ENCODE results near the gene APC.

Gene APC

DNA sequence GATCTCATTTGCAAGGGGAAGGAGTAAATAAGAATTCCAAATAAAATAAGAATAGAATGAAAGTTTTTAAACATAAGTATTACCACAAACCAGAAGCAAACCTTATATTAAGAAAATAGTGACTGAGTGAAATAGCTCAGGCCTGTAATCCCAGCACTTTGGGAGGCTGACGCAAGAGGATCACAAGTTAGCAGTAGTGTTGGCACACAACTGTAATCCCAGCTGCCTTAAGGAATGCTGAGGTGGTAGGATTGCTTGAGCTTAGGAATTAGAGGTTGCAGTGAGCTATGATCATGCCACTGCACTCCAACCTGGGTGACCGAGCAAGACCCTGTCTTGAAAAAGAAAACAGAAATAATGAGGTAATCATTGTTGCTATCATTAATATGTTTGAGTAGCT, 47.0 kb downstream of the APC start:
- no peak for DNase-seq (ENCODE audit: low read depth, low spot score)

DNA sequence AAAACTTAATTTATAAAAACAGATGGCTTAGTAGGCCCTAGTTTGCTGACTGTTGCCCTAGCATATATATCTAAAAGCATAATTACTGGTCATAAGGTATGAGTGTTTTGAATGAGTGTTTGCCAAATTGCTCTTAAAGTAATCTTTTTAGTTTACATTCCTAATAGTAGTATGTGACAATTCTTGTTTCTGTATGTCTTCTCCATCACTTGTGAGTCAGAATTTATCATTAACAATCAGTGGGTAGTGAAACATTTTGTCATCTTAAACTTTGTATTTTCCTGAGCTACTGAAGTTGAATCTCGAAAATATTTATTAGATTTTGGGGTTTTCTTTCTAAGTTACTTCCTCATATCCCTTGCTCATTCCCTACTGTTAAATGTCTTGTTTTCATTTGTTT, 49.6 kb downstream of the APC start:
- no peak for DNase-seq (ENCODE audit: low read depth, low spot score)

DNA sequence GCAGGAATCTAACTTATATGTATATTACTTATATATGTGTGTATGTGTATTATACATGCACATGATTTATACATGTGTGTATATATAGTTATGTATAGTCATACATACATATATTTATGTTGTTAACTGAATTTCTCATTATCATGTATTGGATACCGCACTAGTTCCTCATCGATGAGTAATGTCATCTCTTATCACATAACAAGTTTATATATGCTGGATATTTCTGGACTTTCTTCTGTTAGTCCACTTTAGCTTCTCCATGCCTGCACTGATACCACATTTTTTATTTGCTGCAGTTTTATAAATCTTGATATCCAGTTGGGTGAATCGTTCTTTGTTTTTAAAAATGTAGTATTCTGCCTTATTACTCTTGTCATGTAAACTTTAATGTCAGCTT, 50.2 kb downstream of the APC start:
- no peak for DNase-seq (ENCODE audit: low read depth, low spot score)

DNA sequence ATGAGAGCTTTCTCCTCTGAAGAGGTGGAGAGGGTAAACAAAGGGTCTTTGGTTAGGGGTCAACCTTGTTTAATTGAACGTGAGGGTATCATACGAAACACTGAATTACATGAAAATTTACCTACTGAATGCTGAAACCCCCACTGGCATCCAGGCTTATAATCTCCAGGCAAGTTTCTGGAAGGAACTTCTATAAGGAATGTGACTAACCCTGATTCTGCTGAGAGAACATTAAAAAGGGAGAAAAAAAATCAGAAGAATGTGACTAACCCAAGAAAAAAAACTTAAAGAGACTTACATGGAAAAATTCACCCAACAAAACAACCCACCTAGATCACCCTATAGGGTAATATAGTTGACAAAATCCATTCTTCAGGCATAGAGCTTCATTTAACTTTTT, 55.5 kb downstream of the APC start:
- DNase-seq (ENCODE audit: low read depth, low spot score): no peak

DNA sequence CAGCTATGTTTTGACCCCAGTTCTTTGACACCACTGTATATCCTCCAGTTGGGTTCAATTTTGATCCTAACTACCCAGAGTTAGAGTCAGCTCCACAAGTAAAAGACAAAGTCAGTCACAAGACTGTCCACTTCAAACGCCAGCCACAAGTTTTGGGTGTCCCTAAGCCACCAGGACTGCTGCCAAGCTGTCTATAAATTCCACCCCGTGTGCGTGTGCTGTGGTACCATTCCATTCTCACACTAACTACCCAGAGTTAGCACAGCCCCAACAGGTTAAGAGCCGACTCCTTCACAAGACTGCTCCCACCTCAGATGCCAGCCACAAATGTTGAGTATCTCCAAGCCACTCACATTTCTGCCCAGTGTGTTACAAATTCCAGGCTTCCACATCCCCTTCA, 56.7 kb downstream of the APC start:
- DNase-seq (ENCODE audit: low read depth, low spot score): no peak

DNA sequence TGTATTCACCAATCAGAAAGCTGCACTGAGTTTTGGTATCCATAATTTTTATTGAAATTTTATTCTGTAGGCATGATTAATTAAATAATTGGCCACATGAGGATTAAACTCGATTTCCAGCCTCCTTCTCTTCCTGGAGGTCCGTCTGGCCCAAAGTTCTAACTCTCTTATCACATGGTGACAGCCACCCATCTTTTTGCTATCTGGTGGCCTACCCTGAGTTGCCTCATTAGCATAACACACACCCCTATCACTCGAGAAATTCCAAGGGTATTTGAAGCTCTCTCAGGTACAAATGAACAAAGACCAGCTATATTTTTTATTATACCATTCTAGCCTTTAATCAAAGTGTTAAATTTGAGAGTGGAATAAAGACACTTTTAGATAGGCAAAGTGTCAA, 57.7 kb downstream of the APC start:
- DNase-seq (ENCODE audit: low read depth, low spot score): no peak

DNA sequence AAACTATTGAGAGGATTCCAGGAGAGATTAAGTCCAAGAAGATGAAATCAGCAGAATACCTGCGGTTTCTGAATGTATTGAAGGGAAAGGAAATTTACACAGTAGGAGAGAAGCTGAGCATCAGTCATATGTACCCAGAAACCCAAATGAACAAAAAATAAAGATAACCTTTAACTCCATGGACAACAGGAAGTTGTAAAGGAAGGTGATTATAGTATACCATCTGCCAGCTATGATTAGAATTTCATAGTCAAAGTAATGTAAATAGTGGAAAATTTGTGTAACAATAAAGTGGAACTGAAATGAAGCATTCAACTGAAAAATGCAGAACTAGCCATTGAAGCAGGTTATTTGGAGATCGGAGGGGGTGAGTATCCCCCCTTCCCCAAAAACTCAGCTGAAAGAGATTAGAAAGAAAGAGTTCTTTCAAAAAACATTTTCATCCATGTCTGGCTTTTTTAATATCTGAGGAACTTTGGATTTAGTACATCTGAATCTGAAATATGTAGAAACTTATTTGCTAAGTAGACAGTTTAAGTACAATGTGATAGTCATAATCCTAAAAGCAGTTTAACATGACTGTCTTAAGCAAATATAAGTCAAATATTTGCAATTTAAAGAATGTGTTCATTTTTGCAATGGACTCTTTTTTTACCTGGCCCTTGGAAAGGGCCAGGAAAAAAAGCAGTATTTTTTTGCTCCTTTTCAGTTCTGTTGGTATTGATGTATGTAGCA, 58.4 kb downstream of the APC start:
- DNase-seq (ENCODE audit: low read depth, low spot score): no peak

DNA sequence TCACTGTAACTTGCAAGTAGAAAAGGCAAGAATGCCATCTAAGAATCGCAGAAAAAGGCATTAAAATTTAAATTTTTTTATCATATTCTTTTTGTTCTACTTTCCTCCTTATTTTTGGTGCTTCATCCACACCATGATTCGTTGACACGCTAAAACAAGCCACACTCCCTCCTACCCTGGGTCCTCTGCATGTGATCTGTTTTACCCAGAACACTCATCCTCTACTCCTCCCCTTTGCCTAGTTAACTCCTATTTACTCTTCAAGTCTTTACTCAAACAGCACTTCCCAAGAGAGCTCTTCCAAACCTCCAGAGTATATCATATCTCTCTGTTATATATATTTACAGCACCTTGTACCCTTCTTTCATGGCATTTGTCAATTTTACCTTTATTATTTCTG, 62.0 kb downstream of the APC start:
- DNase-seq (ENCODE audit: low read depth, low spot score): no peak

DNA sequence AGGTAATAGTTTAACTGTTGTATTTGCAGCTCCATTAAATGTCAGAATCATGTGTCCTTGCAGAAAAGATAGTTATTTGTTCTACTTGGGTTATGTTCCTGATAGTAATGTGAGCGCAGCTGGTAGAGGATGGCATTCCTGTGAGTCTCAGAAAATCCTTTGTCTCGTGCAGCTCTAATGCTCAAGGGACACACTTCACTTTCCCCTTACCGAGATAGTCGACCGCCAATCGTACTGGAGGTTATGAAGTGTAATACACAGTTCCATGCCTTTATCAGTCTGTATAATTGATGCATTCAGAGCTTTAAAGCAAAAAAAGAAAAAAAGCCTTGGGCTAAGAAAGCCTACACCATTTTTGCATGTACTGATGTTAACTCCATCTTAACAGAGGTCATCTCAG, 63.2 kb downstream of the APC start:
- no peak for DNase-seq (ENCODE audit: low read depth, low spot score)

DNA sequence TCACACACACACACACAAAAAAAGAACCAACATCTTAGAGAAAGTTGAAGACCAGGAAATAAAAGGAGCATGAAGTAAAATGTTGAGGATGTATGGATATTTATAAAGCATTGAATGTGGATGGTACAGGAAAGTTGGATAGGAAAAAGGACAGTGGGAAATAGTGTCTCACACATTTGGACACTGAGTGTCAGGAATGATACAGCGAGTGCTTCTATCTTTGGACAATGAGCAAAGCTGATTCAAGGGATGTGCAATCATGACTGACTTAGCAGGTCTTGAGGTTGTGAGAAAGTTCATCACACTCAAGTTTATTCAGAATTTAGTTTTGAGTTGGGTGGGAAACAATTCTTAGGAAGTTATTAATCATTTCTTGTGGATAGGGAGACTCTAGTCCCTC, 73.3 kb downstream of the APC start:
- DNase-seq (ENCODE audit: low read depth, low spot score): no peak

DNA sequence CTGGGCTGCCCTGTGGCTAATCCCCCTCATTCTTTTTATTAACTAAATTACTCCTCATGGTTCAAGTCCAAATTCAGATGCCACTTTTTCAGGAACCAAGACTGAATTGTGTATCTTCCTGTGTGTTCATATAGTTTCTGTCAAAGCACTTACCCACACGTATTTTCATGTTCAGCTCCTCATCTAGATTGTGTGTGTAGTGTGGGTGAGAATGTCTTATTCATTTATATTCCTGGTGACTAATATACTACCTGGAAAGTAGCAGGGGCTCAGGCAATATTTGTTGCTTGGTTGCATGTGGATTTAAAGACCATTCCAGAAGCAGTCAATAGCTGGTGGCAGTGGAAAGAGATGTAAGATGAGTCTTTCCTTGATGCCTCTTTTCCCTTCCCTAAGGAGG, 74.9 kb downstream of the APC start:
- no peak for DNase-seq (ENCODE audit: low read depth, low spot score)

DNA sequence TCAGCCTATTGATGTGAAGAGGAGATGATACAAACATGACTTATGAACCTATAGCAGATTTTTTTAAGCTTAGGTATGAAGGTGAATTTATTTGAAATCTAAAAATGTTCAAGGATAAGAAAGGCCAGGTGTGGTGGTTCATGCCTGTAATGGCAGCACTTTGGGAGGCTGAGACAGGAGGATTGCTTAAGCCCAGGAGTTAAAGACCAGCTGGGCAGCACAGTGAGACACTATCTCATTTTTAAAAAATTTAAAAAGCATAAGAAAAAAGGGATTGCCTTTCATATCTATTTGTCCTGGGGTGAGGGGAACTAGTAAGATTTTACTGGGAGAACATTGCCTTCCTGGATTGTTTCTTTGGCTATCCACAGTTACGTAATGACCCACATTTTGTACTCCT, 82.6 kb downstream of the APC start:
- DNase-seq (ENCODE audit: low read depth, low spot score): no peak

DNA sequence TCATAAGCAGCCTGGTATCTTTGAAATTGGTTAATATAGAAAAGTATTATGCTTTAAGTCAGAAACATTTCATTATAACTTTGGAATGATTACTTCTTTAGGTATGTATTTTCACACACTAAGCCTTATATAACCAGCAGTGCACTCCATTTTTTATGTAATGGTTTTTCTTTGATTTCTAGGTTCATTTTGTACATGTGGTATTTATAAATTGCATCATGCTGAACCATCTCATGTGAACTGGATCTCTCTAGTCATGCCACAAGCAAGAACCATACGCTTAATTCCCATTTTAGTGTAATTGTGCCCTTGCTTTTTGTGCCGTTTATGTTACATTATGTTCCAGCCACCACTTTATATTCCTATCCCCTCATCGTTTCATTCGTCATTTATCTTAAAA, 84.8 kb downstream of the APC start:
- DNase-seq (ENCODE audit: low read depth, low spot score): no peak

DNA sequence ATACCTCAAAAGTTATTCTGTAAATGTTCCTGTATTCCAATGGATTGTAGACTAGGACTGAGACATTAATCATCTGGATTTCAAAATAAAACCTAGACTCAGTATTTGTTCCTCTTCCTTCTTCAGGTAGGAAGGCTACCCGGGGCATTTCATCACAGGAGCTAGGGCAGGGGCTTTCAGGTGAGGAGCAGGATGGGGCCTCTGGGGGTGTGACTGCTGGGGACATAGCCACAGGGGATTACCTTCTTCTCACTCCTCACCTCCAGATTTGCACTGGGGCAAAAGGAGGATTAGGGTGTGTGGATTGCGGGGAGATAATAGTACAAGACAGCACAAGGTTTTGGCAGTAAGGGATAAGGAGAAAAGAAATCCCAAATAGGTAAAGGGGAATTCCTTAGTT, 85.5 kb downstream of the APC start:
- no peak for DNase-seq (ENCODE audit: low read depth, low spot score)

DNA sequence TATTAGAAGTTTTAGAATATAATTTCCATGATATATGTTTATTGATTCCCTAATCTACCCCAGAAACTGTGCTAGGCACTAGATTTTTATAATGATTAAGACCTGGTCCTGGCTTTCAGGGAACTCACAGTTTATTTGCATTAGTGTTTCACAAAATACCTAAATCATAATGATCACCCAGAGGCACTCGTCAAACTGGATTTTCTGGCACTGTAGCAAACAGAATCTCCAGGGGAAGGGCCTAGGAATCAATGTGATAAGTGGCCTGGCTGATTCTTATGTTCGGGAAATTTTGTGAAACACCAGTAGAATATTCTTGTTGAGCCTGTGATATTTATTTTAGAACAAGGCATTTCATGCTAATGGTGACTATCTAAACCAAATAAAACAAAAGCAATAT, 86.0 kb downstream of the APC start:
- no peak for DNase-seq (ENCODE audit: low read depth, low spot score)

DNA sequence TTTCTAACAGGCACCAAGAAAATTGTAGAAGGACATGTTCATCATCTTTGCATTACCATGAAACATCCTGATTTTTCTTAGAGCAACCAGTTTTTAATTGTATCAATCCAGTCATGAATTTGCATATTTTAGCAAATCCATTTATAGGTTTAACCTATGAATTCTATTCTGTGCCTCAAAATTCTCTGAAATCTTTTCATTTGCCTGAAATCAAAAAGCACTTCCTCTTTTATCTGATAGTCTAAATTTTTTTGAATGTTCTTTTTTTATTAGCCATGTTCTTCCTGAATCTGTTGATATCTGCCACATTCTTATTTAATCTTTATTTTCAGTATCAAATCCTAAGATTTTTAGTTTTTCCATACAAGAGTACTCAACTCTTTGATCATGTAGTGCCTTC, 86.5 kb downstream of the APC start:
- DNase-seq (ENCODE audit: low read depth, low spot score): no peak

DNA sequence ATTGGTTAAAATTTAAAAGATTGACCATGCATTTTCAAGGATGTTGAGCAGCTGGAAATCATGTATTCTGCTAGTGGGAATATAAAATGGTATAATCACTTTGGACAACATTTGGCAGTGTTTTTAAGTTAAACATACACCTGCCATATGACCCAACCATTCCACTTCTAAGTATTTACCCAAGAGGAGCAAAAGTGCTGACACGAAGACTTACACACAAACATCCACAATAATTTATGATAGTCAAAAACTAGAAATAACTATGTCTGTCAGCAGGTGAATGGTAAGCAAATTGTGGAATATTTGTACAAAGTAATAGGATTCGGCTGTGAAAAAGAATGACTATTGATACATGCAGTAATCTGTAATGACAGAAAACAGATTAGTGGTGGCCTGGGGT, 92.7 kb downstream of the APC start:
- DNase-seq (ENCODE audit: low read depth, low spot score): no peak

DNA sequence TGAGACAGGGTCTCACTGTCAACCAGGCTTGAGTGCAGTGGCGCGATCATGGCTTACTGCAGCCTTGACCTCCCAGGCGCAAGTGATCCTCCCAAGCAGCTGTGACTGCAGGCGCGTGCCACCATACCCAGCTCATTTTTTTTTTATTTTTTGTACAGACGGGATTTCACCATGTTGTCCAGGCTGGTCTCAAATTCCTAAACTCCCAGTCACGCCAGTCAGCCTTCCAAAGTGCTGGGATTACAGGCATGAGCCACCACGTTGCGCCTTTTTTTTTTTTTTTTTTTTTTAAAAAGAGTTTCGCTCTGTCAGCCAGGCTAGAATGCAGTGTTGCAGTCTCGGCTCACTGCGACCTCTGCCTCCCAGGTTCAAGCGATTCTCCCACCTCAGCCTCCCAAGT, 96.3 kb downstream of the APC start:
- DNase-seq (ENCODE audit: low read depth, low spot score): no peak

DNA sequence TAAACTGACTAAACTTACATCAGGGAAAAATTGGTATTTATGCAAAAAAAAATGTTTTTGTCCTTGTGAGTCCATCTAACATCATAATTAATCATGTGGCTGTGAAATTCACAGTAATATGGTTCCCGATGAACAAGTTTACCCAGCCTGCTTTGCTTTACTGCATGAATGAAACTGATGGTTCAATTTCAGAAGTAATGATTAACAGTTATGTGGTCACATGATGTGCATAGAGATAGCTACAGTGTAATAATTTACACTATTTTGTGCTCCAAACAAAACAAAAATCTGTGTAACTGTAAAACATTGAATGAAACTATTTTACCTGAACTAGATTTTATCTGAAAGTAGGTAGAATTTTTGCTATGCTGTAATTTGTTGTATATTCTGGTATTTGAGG, 106.8 kb downstream of the APC start:
- DNase-seq (ENCODE audit: low read depth, low spot score): no peak

DNA sequence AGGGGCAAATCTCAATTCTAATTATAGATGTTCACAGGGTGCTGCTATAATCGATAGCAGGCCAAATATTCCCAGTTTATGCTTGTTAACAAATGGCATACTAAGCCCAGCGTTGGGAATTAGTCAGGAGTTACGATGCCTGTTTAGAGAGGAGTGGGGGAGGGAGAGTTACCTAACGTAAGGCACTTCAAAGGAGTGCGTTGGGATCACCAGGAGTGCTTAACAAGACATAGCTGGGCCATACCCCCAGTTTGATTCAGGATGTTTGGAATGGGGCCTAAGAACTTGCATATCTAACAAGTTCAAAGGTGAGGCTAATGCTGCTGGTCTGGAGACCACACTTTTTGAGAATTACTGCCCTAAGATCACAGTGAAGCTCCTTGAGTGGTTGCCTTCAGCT, 108.9 kb downstream of the APC start:
- no peak for DNase-seq (ENCODE audit: low read depth, low spot score)

DNA sequence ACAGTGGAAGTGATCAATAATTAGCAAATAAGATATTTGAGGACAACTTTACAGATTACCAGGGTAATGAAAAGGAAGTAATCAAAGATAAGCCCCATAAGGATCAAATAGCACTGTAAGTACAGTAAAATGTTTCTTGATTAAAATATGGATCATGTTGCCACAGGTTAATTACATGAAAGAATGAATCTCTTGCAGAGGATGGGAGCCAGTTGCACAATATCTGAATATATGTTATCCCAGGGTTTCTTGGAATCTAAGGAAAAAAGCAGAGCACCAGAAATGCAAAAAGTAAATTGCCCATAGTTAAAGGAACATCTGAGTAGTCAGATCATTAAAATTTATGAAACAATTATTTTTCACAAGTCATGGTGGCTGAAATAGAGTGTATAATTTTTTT, 109.6 kb downstream of the APC start:
- no peak for DNase-seq (ENCODE audit: low read depth, low spot score)

DNA sequence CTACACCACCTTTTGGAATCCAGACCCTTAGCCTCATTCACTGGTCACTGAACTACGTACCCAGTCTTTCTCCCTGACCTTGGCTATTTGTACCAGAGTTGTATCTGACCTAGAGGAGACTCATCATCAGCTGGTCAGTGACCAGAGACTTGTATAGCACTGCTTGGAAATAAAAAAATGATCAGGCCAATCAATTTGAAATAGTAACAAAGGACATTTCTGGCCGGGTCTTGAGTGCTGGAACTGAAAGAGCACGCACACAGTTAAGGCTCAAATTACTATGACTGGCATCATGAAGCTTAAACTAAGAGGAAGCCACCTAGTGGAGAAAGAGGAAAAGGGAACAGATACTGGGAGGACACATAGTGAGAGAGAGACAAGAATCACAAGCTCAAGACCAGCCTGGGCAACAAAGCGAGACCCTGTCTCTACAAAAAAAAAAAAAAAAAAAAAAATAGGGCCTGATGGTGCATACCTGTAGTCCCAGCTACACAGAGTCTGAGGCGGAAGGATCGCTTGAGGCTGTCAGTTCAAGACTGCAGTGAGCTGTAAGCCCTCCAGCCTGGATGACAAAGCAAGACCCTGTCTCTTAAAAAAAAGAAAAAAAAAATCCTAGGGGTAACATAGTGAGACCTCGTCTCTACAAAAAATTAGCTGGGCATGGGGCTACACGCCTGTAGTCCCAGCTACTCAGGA, 110.6 kb downstream of the APC start:
- DNase-seq (ENCODE audit: low read depth, low spot score): peak; percentile 33

DNA sequence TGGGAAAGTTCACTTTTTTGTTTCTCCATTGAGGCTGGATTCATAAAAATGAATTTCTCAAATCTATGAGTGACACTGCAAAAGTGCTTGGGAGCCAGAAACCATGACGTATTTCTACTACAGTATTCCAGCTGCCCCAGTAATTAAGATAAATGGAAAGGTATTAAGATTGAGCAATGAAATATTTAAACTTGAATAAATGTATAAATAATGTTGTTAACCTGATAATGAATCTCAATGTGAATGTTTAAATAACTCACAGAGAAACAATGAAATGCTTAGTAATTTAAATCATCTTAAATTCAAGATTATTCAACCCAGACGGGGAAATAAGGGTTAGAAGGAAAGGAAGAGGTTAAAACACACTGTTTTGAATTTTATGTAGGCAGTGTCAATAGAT, 112.2 kb downstream of the APC start:
- DNase-seq (ENCODE audit: low read depth, low spot score): no peak

DNA sequence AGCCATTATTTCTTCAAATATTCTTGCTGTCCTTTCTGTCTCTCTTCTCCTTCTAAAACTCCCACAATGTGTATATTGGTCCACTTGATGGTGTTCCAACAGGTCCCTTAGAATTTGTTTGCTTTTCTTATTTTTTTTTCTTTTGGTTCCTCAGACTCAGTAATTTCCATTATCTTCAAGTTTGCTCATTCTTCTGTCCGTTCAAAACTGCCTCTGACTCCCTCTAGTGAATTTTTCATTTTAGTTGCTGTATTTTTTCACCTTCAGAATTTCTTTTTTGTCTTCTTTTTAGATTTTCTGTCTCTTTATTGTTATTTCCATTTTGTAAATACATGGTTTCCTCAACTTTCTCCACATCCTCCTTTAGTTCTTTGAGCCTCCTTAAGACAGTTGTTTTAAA, 117.0 kb downstream of the APC start:
- DNase-seq (ENCODE audit: low read depth, low spot score): no peak

Data from brain pericyte (primary cell).